Hepatocyte (in vitro differentiated cells): ENCODE data around the gene STARD7.

Source experiments
- EZH2 ChIP-seq: fragments of 200-600 bp; sonication (generic); IDR thresholded peaks from 2 replicates; pipeline ENCODE4 v1.6.1; 2016; ENCODE audit warnings: antibody characterized with exemption, mild to moderate bottlenecking, borderline replicate concordance
- EZH2phosphoT487 ChIP-seq: fragments of 200-600 bp; sonication (generic); IDR thresholded peaks from one replicate; pipeline ENCODE4 v1.6.1; 2018; ENCODE audit warnings: antibody characterized with exemption, mild to moderate bottlenecking, low read depth, moderate library complexity; ENCODE audit not compliant: unreplicated experiment, severe bottlenecking
- TF ChIP-seq, protein P1 (sequence below): fragments of 200-600 bp; sonication (generic); IDR thresholded peaks from 2 replicates; pipeline ENCODE4 v1.5.1; 2016; ENCODE audit warnings: antibody characterized with exemption, mild to moderate bottlenecking; ENCODE audit not compliant: poor library complexity

GRCh38 chr2:96142217-96143113, 66.2 kb downstream of the STARD7 start:
- TF ChIP-seq, protein P1, sequence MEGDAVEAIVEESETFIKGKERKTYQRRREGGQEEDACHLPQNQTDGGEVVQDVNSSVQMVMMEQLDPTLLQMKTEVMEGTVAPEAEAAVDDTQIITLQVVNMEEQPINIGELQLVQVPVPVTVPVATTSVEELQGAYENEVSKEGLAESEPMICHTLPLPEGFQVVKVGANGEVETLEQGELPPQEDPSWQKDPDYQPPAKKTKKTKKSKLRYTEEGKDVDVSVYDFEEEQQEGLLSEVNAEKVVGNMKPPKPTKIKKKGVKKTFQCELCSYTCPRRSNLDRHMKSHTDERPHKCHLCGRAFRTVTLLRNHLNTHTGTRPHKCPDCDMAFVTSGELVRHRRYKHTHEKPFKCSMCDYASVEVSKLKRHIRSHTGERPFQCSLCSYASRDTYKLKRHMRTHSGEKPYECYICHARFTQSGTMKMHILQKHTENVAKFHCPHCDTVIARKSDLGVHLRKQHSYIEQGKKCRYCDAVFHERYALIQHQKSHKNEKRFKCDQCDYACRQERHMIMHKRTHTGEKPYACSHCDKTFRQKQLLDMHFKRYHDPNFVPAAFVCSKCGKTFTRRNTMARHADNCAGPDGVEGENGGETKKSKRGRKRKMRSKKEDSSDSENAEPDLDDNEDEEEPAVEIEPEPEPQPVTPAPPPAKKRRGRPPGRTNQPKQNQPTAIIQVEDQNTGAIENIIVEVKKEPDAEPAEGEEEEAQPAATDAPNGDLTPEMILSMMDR: no peak
- TF ChIP-seq EZH2 (no peak), EZH2phosphoT487 (no peak)
